ENCODE measurements around the gene NLRP8. TPM values are rescaled to one million over a fixed set of nuclear protein-coding genes. Genes with fewer than 3 reads are reported as not detected.

Gene NLRP8
- total and polyA plus RNA-seq, 4 donors = not detected

DNA sequence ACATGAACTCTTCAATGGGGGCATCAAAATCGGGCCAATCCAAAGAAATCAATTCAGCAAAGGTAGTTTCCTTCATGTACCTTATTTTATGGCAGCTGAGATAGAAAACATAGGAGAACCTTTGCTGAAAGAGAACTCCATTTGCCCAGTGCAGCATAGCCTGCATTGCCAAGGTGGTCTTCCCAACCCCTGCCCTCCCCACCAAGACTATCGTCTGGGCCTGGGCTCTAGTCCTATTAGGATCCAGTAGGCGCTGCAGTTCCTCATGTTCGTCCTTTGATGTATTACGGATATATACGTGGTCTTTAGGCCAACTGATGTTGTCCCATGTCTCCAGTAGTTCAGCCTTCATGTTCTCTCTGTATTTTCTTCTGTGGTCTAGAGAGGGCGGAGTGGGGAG is 34.7 kb upstream of the NLRP8 start:
- 61% methylated on average over 7 of the region's 7 CpGs for WGBS
- Histone ChIP-seq H3K4me3 (ENCODE audit: low read depth in 1 of 3, low read length in 3 of 3) (no peak overlapping the region), H3K9me3 (ENCODE audit: control insufficient read depth in 4 of 4, low read length in 3 of 4) (peaks cover 4 to 6% (median 5%) of the 10 kb centered on the region in 4 donors), H3K9ac (ENCODE audit: low read depth in 1 of 2, low read length in 2 of 2) (no peak overlapping the region), H3K4me1 (ENCODE audit: control insufficient read depth in 4 of 4, insufficient read depth in 4 of 4, low read length in 3 of 4) (no peaks in the 10 kb centered on the region), H3K27ac (ENCODE audit: low read depth in 1 of 2, low read length in 2 of 2) (no peak overlapping the region), H3K36me3 (ENCODE audit: control insufficient read depth in 4 of 4, insufficient read depth in 3 of 4, low read depth in 1 of 4, low read length in 3 of 4) (no peaks in the 10 kb centered on the region), H3K27me3 (ENCODE audit: control insufficient read depth in 4 of 4, insufficient read depth in 4 of 4, low read length in 3 of 4) (peaks cover 0 to 2% (median 0%) of the 10 kb centered on the region in 4 donors)
- DNase-seq (ENCODE audit: low spot score) = no peak
- TF ChIP-seq, protein P1, sequence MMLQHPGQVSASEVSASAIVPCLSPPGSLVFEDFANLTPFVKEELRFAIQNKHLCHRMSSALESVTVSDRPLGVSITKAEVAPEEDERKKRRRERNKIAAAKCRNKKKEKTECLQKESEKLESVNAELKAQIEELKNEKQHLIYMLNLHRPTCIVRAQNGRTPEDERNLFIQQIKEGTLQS (IDR thresholded peaks at IDR 0.05) = no peak
- TF ChIP-seq CTCF (IDR thresholded peaks at IDR 0.05; ENCODE audit: low read depth, low read length, missing input control) (no peak), TAF1 (conservative IDR thresholded peaks at IDR 0.05) (no peak), HNF4A (conservative IDR thresholded peaks at IDR 0.05) (no peak), GABPA (IDR thresholded peaks at IDR 0.05 in 1 of 2, conservative IDR thresholded peaks at IDR 0.05 in 1 of 2) (no peak), RXRA (IDR thresholded peaks at IDR 0.05) (no peak), ZBTB33 (IDR thresholded peaks at IDR 0.05) (no peak), NR2F2 (IDR thresholded peaks at IDR 0.05) (no peak), JUND (IDR thresholded peaks at IDR 0.05) (no peak), RAD21 (IDR thresholded peaks at IDR 0.05) (no peak), REST (IDR thresholded peaks at IDR 0.05) (no peak), FOXA1 (IDR thresholded peaks at IDR 0.05) (no peak), HNF4G (IDR thresholded peaks at IDR 0.05) (no peak), EGR1 (IDR thresholded peaks at IDR 0.05; ENCODE audit: low read depth in 2 of 2) (no peak)

- no peaks in the 10 kb centered on the region for H3K4me1 ChIP-seq (ENCODE audit: control insufficient read depth in 4 of 4, insufficient read depth in 4 of 4, low read length in 3 of 4)
- H3K27ac ChIP-seq (ENCODE audit: low read depth in 1 of 2, low read length in 2 of 2) = no peak overlapping the region
- peaks cover 4 to 7% (median 5%) of the 10 kb centered on the region in 4 donors for H3K9me3 ChIP-seq (ENCODE audit: control insufficient read depth in 4 of 4, low read length in 3 of 4)
- no peak overlapping the region for H3K9ac ChIP-seq (ENCODE audit: low read depth in 1 of 2, low read length in 2 of 2)
- H3K36me3 ChIP-seq (ENCODE audit: control insufficient read depth in 4 of 4, insufficient read depth in 3 of 4, low read depth in 1 of 4, low read length in 3 of 4) = no peaks in the 10 kb centered on the region
- H3K27me3 ChIP-seq (ENCODE audit: control insufficient read depth in 4 of 4, insufficient read depth in 4 of 4, low read length in 3 of 4) = peaks cover 0 to 3% (median 0%) of the 10 kb centered on the region in 4 donors
- no peak overlapping the region for H3K4me3 ChIP-seq (ENCODE audit: low read depth in 1 of 3, low read length in 3 of 3)
- 46% methylated on average over 9 of the region's 9 CpGs for WGBS
- DNase-seq (ENCODE audit: low spot score) = peak; percentile 12
- no peak for TF ChIP-seq GABPA (IDR thresholded peaks at IDR 0.05 in 1 of 2, conservative IDR thresholded peaks at IDR 0.05 in 1 of 2)
- TF ChIP-seq FOXA2 (IDR thresholded peaks at IDR 0.05) = no peak
- no peak for TF ChIP-seq SP1 (IDR thresholded peaks at IDR 0.05)
- TF ChIP-seq HNF4G (IDR thresholded peaks at IDR 0.05) = no peak
- TF ChIP-seq REST (IDR thresholded peaks at IDR 0.05) = no peak
- no peak for TF ChIP-seq YY1 (IDR thresholded peaks at IDR 0.05)
- no peak for TF ChIP-seq RAD21 (IDR thresholded peaks at IDR 0.05)
- TF ChIP-seq EGR1 (IDR thresholded peaks at IDR 0.05; ENCODE audit: low read depth in 2 of 2) = no peak
- TF ChIP-seq ZBTB33 (IDR thresholded peaks at IDR 0.05) = no peak
- TF ChIP-seq, protein P2, sequence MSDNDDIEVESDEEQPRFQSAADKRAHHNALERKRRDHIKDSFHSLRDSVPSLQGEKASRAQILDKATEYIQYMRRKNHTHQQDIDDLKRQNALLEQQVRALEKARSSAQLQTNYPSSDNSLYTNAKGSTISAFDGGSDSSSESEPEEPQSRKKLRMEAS (IDR thresholded peaks at IDR 0.05) = no peak
- TF ChIP-seq JUND (IDR thresholded peaks at IDR 0.05) = no peak
Observed at GRCh38 chr19:55913643-55914268, 33.9 kb upstream of the NLRP8 start.
